Renal cortical epithelial cell (primary cell): ENCODE measurements around the gene MESP2. TPM values are rescaled to one million over a fixed set of nuclear protein-coding genes. Genes with fewer than 3 reads are reported as not detected.
A peak's percentile ranks its signal among the peaks of the same experiment; 100 is the strongest.
"Not testable (repeated sequence)": the region's sequence is repeated elsewhere in the genome, so short reads cannot be mapped to it uniquely, and the experiment has no call there.

Experiments
- DNase-seq: peaks from one replicate; pipeline ENCODE4 v3.0.0-alpha.2; 2011; ENCODE audit warnings: low read depth
- total RNA-seq: library from RNA; depleted of rRNA; stranded (reverse); fragments of >200 nt; gene quantifications from 2 replicates; pipeline ENCODE4 v1.2.3, GENCODE V29; 2014

Gene MESP2
- total RNA-seq, 1 donor from 2014 or later, result not detected

DNA sequence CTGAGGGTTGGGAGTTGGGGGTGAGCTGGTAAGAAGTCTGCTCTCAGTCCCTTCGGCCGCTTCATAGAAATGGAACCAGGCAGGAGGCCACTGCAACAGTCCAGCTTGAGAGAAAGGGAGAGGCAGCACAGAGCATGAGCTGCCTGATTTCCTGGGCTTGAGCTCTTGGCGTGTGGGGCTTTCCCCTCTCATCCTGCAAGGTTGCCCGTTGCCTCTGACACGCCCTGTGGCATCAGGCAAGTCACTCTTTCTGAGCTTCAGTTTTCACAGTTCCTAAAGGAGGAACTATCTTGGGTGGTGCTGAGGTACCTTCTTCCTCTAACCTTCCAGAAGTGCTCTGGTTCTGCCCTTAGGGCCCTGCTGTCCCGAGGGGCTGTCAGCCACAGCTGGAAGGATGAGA is 4.9 kb downstream of the MESP2 start:
- DNase-seq, result no peak

DNA sequence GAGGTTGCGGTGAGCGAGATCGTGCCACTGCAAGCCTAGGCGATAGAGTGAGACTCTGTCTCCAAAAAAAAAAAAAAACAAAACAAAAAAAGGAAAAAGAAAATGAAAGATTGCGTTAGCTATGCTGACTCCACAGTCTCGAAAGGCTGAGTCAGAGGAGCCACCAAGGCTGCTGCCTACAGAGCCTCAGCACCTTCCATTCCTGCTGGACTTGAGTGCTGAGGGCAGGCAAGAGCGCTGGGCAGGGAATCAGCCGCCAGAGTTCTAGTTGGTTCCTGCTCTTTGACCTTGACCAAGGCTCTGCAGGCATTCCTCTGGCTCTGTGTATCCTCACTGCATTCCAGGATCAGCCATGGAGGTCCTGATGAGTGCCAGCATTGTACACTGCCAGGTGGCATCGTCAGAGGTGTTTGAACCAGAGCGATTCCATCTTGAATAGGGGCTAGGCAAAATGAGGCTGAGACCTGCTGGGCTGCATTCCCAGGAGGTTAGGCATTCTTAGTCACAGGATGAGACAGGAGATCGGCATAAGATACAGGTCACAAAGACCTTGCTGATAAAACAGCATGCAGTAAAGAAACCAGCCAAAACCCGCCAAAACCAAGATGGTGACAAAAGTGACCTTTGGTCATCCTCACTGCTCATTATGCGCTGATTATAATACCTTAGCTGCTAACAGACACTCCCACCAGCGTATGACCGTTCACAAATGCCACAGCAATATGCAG is 5.9 kb downstream of the MESP2 start:
- peak; percentile 59 for DNase-seq

DNA sequence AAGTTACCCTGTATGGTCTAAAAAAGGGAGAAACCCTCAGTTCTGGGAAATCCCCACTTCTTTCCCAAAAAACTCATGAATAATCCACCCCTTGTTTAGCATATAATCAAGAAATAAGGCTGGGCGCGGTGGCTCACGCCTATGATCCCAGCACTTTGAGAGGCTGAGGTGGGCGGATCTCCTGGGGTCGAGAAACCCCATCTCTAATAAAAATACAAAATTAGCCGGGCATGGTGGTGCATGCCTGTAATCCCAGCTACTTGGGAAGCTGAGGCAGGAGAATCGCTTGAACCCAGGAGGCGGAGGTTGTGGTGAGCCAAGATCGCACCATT is 6.5 kb downstream of the MESP2 start:
- DNase-seq, result not testable (repeated sequence)

DNA sequence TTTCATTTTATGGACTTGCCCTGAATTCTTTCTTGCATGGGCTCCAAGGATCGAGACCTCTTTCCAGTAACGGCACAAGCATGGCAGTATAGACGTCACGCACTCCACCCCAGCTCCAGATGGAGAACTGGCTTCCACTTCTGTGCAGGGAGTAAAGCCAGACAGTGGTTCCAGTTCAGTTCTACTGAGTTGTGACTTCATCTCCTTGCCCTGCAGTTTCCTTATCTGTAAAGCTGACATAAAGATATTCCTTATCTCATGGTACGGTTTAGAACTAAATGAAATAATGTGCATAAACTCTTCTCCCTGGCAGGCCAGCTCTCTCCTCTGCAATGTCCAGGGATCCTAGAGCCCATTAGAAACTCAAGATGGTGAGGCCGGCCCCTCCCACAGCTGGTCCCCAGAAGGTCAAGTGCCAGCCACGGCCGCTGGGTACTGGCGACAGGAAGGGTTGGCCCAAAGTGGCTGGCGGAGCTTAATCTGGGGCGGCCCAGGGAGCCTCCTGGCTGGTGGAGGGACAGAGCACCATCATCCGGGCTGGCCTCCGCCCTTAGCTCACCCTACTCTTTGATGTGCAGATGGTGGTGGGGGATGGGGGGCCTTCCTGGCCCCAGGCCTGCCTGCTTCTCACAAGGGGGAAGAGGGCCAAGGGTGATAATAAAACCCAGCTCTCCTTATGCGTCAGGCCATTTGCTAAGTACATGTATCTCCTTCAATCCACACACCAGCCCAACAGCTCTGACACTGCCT is 7.2 kb downstream of the MESP2 start:
- DNase-seq, result no peak

DNA sequence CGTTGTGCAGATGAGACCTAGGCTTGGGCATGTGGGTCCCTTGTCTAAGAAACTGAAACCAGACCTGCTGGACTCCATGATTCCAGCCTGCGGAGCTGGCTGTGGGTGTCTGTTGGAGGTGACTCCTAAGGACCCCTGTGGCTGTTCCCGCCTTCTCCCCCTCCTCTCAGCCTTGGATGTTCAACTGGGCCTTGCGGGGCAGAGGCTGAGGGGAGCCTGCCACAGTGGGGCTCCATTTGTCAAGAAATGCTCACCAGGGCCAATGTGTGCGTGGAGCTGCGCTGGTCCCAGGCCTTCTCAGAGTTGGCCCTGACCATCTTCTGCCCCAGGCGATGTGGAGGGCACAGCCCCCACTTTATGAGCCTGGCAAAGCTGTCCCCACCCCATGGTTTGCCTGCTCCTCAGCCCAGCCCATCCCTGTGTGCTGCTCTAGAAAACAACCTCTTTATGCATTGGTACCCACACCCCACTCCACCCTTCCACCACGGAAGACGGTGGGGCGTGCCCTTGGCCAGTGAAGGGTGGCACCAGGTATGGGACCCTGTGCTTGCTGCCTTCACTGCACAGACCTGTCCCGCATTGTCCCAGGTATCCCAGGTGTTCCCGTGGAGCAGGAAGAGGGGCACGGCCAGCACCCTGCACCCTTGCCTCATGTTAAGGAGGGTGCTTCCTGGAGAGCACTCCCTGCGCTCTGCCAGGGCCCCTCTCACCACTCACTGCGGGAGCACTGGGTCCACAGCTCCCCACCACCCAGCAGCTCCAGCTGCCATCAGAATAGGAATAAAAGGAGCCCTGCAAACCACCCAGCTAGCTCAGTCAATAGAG is 7.9 kb downstream of the MESP2 start:
- DNase-seq, result no peak

DNA sequence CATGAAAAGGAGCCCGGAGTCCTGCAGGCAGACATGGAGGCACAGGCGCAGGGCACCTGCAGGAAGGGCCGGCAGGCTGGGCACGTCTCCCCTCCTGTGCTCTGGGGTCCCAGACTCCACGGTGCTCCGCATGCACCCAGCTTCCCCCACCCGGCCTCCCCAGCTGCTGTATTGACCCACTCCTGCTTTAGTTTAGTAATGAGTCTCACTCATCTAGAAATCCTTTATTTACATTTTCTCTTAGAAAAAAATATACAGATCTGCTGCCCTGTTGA is 8.5 kb downstream of the MESP2 start:
- DNase-seq, result no peak

DNA sequence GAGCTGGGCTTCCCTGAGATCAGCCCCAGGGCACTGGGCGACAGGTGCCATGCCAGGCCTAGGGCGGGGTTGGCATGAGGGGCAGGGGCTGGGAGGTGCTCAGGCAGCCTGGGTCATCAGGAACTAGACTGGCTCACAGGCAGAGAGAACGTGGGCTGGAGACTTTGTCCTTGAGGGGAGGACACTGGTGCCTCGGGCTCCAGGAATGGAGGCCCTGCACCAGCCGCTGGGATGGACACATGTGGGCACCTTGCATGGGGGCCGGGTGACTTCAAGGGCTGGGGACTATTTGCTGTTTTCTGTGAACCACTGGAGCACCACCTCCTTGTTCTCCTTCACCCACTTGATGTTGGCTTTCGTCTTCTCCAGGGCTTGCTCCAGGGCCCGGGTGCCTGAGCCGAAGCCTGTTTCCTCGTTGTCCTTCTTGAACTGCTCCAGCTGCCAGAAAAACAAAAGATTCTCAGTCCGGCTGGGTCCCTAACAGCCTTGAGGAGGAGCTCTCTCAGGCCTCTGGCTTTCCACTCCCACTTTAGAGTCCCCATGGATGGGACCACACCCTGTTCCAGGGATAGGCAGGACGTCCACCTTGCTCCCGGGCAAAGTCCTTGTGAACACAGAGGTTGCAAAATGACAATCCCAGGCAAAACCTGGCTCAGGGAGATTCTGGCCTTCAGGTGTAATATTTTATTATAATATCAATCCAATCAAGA is 9.1 kb downstream of the MESP2 start:
- no peak for DNase-seq

DNA sequence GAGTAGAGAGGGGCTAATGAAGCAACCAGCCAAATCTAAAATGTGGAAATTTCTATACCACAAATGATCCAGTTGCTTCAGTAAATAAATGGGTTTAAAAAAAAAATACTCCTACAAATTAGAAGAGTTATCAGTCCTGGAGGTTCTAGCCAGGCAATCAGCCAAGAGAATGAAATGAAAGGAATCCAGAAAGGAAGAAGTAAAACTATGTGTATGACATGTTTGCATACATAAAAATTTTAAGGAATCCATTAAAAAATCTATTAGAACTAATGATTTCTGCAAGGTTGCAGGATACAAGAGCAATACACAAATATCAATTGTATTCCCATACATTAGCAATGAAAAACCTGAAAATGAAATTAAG is 9.6 kb downstream of the MESP2 start:
- no peak for DNase-seq

DNA sequence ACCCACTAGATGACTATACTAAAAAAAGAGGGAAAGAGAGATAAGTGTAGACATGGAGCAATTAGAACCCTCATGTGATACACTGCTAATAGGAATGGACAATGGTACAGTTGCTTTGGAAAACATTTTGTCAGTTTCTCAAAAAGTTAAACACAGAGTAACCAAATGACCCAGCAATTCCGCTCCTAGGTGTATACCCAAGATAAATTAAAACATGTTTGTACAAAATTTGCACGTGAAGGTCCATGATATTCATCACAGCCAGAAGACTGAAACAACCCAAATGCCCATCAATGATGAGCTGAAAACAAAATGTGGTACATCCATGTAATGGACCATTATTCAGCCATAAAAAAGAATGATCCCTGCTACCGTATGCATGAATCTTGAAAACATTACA is 11.8 kb downstream of the MESP2 start:
- DNase-seq, result no peak

DNA sequence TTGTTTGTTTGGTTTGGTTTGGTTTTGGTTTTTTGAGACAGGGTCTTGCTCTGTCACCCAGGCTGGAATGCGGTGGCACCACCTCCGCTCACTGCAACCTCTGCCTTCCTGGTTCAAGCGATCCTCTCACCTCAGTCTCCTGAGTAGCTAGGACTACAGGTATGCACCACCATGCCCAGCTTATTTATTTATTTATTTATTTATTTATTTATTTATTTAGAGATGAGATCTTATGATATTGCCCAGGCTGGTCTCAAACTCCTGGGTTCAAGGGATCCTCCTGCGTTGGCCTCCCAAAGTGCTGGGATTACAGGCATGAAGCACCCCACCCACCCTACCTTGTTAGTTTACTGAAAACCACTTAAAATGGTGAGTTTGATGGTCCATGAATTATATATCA is 12.5 kb downstream of the MESP2 start:
- DNase-seq, result not testable (repeated sequence)

DNA sequence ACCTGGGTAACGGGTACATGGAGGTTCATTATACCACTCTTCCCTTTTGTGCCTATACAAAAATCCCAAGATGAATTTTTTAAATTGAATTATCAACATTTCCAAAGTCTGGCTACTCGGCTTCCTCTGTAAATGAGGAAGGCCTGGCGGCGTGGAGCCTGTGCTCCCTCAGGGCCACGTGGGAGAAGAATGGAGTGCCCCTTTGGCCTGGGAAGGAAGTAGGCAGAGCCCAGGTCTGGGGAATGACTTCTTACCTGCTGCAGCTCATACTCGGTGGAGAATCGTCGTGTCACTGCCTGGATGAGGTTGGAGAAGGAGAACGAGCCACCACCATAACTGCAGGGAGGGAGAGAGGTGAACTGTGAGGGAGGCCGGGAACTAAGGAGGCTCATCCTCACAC is 14.1 kb downstream of the MESP2 start:
- no peak for DNase-seq

DNA sequence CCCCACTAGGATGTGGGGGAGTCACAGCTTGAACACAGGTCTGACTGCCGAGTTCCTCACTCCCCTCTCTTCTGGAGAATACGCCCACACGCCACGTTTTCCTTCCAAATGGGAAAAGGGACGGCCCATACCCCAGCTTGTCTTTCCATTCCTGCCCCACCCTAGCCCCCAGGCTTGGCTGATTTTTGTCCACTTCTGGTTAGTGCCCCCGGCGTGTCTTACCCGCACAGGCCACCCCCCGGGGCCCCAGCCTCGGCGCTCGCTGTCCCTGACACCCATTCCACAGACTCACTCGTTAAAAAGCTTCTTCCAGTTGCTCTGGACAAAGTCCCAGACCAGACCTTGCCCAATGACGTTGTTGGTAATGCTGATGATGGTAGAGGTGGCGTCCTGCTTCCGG is 14.5 kb downstream of the MESP2 start:
- DNase-seq, result no peak

DNA sequence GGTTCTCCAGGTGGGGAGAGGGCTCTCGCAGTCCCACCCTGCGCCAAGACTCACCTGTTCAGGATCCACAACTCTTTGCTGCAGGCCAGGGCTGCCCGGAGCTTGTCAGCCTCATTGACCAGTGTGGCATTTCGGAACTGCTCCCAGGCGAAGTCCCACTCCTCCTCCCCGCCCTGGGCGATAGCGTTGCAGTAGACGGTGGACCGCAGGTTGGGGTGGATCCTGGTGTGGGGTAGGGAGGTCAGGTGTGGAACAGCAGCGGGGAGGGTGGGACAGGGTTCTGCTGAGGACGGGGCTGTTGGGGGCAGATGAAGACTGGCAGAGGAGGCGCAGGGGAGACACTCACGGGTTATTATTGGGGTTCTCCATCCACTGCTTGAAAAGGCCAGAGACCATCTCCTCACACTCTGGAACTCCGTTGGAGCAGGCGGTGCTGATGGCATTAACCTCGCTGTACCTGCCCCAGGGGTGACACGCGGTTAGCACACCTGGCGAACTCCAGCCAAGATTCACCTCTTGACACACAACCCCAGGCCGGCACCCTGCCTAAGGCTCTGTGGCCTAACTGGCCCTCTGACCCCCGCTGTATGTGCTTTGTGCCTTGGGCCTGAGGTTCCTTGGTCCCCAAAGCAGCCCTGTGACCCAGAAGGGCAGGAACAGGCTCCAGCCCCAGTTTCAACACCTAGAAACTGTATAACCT is 16.1 kb downstream of the MESP2 start:
- no peak for DNase-seq

DNA sequence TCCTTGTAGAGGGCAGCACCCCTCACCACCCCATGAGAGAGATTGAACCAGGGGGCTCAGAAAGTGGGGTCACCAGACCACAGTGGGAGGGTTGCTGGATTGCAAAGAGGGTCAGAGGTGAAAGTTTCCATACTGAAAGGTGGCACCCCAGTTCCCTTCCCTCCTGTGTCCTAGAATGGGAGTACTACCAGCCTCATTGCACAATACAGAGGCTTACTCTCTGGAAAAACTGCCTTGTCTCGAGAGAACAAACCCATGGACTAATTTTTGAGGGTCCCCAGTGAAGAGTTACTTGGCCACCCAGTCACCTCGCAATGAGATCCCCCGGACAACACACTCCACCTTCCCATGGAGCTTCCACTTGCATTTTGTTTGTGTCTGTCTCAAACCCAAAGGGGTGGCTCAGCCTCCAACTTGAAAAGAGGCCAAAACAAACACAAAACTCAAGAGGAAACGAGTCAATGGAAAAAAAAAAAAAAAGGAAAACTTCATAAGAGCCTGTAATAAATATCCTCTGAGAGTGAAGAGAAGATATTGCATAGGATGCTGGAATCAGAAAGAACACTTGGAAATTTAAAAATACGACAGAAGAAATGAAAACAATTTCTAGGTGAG is 18.6 kb downstream of the MESP2 start:
- DNase-seq, result peak; percentile 55

DNA sequence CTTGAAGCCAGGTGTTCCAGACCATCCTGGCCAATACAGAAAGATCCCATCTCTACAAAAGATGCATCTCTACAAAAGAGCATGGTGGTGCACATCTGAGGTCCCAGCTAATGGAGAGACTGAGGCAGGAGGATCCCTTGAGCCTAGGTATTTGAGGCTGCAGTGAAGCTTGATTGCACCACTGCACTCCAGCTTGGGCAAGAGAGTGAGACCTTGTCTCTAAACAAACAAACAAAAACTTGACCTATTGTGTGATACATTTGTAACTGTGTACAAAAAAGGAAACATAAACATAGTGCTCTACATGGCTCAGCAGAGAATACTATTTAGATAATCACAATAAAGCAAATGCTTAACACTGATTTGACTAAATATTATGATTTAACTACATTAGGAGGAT is 19.9 kb downstream of the MESP2 start:
- DNase-seq, result no peak

DNA sequence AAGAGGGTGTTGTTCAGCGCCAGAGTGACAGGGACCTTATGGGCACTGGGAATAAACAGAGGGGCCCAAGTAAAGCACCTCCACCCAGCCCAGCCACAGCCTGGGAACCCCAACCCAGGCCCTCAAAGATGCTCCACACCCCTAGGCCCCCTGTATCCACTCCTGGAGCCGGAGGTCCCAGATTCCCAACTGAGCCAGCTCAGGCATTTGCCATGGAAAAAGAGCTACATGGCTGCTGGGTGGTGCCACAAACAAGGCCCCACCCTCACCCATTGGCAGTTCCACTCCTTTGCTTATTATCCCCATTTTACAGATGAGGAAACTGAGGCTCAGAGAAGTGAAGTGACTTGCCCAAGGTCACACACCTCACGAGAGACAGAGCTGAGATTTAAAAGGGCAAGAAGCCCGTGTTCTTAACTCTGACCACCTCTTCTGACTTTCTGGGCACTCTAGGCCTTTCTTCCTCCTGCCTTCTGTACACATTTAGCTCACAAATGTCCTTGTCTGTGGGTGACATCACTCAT is 21.6 kb downstream of the MESP2 start:
- DNase-seq, result no peak

DNA sequence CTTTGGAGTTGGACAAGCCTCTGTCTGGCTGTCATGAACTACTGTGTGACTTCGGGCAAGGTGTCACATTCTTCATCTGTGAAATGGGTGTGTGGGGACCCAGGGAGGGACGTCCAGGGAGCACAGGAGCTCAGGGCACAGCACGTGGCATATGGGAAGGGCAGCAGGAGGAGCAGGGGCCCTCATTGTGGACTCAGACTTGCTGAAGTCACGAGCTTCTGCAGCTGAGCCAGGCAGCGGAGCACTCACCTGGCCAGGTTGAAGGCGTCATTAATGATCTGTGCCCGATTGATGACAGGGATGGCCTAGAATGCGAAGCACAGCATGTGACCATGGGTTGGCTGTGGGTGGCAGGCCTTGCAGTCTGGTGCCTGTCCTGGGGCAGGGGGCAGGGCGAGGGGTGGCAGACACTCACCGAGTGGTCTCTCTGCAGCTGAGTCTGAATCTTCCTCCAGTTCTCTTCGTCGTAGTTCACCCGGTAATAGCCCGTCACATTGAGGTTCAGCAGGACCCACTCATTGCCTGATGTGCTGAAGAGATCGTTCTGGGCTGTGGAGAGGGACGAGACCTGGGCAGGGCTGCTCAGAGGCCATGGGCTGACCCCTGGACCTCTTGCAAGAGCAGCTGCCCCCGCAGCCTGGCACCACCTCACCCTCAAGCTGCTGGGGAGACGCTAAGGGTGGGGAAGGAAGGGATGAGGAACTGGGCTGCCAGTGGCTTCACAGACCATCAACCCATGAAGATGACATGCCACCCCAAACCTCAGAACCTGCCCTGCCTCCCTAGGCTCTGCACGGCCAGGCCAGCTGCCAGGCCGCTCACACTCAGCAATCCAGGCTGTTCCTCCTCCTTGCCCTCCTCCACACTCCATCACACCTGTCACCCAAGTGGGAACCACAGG is 23.1 kb downstream of the MESP2 start:
- no peak for DNase-seq

DNA sequence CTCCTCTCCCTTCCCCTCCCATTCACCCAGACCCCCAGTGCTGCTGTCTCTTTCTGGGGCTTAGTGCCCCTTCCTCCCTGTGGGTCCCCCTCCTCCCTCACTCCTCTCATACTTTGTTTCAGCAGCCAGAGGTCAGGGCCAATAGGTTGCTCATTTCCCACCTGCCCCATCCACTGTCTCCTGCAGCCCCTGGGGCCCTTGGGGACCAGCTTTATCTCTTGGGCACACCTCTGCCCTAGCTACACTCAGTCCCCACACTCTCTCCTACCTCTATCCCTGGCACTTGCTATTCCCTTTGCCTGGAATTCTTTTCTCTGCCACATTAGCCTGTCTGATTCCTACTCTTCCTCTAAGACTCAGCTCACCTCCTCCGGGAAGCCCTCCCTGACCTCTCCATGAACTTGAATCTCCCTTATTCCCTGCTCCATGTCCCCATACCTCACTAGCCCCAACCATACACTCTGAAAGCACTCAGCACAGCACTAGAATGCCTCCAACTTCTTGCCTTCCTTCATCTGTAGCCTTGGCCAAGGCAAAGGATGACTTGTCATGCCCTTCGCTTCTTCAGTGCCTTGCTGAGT is 23.9 kb downstream of the MESP2 start:
- DNase-seq, result no peak

DNA sequence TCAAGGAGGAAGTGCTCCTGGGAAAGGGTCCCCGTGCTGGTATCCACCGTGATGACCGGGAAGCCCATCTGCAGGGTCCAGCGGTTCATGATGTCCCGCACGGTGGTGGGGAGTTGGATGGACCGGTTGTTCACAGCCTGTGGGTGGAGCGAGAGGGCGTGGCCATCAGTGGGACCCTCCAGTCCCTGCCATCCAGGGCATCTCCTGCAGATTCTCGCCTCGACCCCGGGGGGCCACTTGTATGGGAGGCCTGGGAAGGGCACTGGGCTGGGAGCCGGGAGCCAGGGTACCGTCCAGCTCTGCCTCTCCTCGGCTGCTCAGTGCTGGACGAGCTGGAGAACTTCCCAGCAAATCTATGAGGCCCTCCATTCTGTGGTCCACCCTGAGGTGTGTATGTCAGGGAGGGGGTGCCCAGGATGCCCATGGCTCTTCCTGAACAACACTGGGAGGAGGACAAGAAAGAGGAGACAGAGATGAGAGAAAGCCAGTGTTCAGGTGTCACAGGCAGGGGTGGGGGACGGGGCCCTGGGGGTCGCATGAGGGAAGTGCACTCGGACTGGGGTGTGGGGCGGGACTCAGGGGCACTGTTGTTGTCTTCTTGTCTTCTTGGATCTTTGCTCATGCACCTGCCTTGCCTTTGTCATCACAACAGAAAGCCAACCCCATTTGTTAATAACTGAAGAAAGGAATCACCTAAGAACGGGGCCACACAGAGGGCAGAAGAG is 25.5 kb downstream of the MESP2 start:
- DNase-seq, result no peak
